NCI-H2227 (cell line): Measurements from ENCODE around the gene FAM241A.
"Not testable (repeated sequence)": the region's sequence is repeated elsewhere in the genome, so short reads cannot be mapped to it uniquely, and the experiment has no call there.

Experiments
- DNase-seq: peaks from one replicate; lab custom pipeline; 2025; ENCODE audit not compliant: unreplicated experiment; lab: John Stamatoyannopoulos, UW

The FAM241A gene

GRCh38 chr4:112136551-112136950, 8.7 kb upstream of the FAM241A start:
- DNase-seq = no peak

- no peak for DNase-seq
These were observed 6.7 kb upstream of the FAM241A start for GRCh38 chr4:112138538-112138937.

GRCh38 chr4:112140536-112140935, 4.7 kb upstream of the FAM241A start:
- no peak for DNase-seq

GRCh38 chr4:112141366-112142138, 3.7 kb upstream of the FAM241A start:
- DNase-seq = no peak

- DNase-seq = no peak
These were observed 3.1 kb upstream of the FAM241A start for GRCh38 chr4:112142182-112142581.

- DNase-seq = no peak
These were observed 1.5 kb upstream of the FAM241A start for GRCh38 chr4:112143781-112144180.

GRCh38 chr4:112144546-112145325, 518 bp upstream of the FAM241A start:
- DNase-seq = peak; percentile 28

GRCh38 chr4:112145790-112146501, 692 bp downstream of the FAM241A start:
- DNase-seq = peak; percentile 48

- no peak for DNase-seq
These were observed 1.2 kb downstream of the FAM241A start for GRCh38 chr4:112146502-112146813.

GRCh38 chr4:112147697-112148096, 2.4 kb downstream of the FAM241A start:
- DNase-seq = no peak

GRCh38 chr4:112150920-112151319, 5.7 kb downstream of the FAM241A start:
- DNase-seq = no peak

GRCh38 chr4:112152521-112152920, 7.3 kb downstream of the FAM241A start:
- no peak for DNase-seq

GRCh38 chr4:112153211-112153791, 8.0 kb downstream of the FAM241A start:
- no peak for DNase-seq

GRCh38 chr4:112156112-112156511, 10.9 kb downstream of the FAM241A start:
- no peak for DNase-seq

GRCh38 chr4:112156553-112156952, 11.3 kb downstream of the FAM241A start:
- no peak for DNase-seq

GRCh38 chr4:112163706-112164105, 18.5 kb downstream of the FAM241A start:
- DNase-seq = not testable (repeated sequence)

- DNase-seq = no peak
These were observed 22.5 kb downstream of the FAM241A start for GRCh38 chr4:112167794-112168193.

- DNase-seq = no peak
These were observed 23.7 kb downstream of the FAM241A start for GRCh38 chr4:112168719-112169500.

- DNase-seq = no peak
These were observed 25.3 kb downstream of the FAM241A start for GRCh38 chr4:112170451-112170993.

GRCh38 chr4:112171051-112171763, 26.0 kb downstream of the FAM241A start:
- not testable (repeated sequence) for DNase-seq
